ENCODE measurements around the gene RPL10A. TPM values are rescaled to one million over a fixed set of nuclear protein-coding genes. Genes with fewer than 3 reads are reported as not detected.

Gene RPL10A
- total and polyA plus RNA-seq, 3 donors from 2014 or later: 305 to 768 (median 538) TPM

DNA sequence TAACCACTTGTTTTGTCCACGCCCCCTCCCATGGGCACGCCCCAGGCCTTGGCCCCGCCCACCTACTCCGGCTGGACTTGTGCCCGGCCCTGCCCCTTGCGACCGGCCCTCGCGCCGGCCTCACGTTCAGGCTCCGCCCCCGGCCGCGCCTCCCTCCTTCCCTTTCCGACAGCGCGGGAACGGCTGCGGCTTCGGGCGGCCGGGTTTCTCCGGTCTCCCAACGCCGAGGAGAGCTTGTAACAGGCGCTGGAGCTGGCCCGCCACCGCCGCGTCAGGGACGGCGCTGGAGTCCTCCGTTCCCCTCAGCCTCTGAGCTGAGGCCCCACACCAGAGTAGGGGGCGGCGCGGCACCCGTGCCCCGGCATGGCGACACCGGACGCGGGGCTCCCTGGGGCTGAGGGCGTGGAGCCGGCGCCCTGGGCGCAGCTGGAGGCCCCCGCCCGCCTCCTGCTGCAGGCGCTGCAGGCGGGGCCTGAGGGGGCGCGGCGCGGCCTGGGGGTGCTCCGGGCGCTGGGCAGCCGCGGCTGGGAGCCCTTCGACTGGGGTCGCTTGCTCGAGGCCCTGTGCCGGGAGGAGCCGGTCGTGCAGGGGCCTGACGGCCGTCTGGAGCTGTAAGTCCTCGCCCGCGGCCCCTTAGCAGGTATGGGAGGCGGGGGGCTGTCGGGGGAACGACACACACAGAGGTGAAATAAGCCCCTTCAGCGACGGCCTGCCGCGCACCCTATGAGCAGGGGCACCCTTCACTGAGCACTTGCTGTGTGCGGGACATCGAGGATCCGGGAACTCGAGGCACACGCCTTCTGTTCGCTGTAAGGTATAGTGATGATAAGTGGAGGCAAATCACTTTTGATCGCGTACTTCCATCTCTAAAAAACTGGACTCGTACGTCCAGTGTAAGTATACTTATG is 15.8 kb upstream of the RPL10A start, which contains the start of gene FANCE:
Gene FANCE (plus strand): TSS at position 156 of the 908 bp plus-strand sequence. CDS start 208 bp downstream, at position 364.
- no peaks in the 10 kb centered on the region for H3K36me3 ChIP-seq (ENCODE audit: low read depth, missing control alignments)
- intact Hi-C loops (cut with DNase I; ENCODE audit: low total_unique reads): loop anchor here (5.0 kb wide), 1 partner anchor 95 kb away; no protein-coding TSS in a partner anchor

DNA sequence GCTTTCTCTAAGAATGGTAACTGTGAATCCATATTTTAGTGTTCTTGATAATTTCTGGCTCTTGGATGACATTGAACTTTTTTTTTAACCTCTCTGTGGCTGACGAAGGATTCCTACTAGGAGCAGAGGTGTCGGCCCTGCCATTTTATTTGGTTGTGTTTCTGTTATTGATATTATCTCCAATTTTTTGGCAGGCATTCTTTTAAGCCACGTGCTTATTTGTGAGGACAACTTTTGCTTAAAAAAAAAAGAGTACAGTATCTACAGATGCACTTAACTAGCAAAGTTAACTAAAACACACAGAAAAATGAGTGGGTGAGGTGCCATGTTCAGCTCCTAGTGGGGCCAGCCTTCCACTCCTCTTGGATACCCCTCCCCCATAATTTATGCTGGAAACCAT is 15.0 kb upstream of the RPL10A start:
- no peak for TF ChIP-seq POLR2A (IDR thresholded peaks at IDR 0.05)
- TF ChIP-seq, protein P1, sequence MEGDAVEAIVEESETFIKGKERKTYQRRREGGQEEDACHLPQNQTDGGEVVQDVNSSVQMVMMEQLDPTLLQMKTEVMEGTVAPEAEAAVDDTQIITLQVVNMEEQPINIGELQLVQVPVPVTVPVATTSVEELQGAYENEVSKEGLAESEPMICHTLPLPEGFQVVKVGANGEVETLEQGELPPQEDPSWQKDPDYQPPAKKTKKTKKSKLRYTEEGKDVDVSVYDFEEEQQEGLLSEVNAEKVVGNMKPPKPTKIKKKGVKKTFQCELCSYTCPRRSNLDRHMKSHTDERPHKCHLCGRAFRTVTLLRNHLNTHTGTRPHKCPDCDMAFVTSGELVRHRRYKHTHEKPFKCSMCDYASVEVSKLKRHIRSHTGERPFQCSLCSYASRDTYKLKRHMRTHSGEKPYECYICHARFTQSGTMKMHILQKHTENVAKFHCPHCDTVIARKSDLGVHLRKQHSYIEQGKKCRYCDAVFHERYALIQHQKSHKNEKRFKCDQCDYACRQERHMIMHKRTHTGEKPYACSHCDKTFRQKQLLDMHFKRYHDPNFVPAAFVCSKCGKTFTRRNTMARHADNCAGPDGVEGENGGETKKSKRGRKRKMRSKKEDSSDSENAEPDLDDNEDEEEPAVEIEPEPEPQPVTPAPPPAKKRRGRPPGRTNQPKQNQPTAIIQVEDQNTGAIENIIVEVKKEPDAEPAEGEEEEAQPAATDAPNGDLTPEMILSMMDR (IDR thresholded peaks at IDR 0.05): no peak
- intact Hi-C loops (cut with DNase I; ENCODE audit: low total_unique reads): loop anchor here (5.0 kb wide), 1 partner anchor 96 kb away; no protein-coding TSS in a partner anchor
- no peaks in the 10 kb centered on the region for H3K36me3 ChIP-seq (ENCODE audit: low read depth, missing control alignments)
- 8 to 11% methylated on average over 3 of the region's 3 CpGs for WGBS, 2 donors
- no peaks in the 10 kb centered on the region for H3K27me3 ChIP-seq
- H3K4me3 ChIP-seq: peak overlapping the region; percentile 61 to 67
- no peak for DNase-seq
- H3K4me1 ChIP-seq: peaks cover 14% of the 10 kb centered on the region
- H3K27ac ChIP-seq: no peak overlapping the region
- H3K9me3 ChIP-seq: no peaks in the 10 kb centered on the region

More for the DNA sequence above, 15.8 kb upstream of the RPL10A start, which contains the start of gene FANCE:
- WGBS, 2 donors: 1% methylated on average over 18 to 66 of the region's 87 CpGs
- Histone ChIP-seq H3K9me3 (no peaks in the 10 kb centered on the region), H3K4me1 (peaks cover 14% of the 10 kb centered on the region), H3K27me3 (no peaks in the 10 kb centered on the region), H3K27ac (peak within 1 kb of the TSS in 1 of 2 donors; percentile 74), H3K4me3 (peak within 1 kb of the TSS; percentile 61 to 67)
- peak; percentile 97 for DNase-seq
- no peak for TF ChIP-seq POLR2A (IDR thresholded peaks at IDR 0.05)
- TF ChIP-seq, protein P1 (IDR thresholded peaks at IDR 0.05): no peak

DNA sequence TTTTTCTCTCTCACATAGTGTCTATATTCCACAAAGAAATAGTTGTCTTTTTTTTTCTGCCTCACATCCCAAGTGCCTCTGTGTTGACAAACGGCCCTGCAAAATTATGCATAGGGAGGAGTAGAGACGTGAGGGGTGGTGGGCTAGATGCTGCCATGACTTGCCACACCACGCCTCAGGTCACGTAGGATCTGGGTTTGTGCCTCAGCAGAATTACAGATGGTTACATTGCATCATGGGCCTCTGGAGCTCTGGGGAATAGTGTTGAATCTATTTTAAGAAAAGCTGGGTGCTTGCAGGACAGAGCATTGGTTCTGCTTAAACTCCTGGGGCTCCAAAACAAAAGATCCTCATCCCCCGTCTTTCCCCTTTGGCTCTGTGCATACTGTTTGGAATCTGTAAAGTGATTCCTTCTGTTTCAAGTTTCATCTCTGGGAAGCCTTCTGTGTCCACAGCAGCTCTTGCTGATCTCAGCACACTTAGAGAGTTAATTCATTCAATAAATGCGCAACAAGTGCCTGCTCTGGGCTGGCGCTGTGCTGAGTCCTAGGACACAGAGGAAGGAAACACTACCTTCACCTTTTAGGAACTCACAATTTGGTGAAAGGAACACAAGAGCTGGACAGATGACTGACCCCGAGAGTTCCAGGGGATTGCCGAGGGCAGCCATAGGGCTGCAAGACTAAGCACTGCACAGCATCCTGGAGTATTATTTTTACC is 13.7 kb upstream of the RPL10A start:
- no peaks in the 10 kb centered on the region for H3K36me3 ChIP-seq (ENCODE audit: low read depth, missing control alignments)
- no peak overlapping the region for H3K27ac ChIP-seq
- DNase-seq: no peak
- TF ChIP-seq, protein P1 (IDR thresholded peaks at IDR 0.05): no peak
- no peak for TF ChIP-seq POLR2A (IDR thresholded peaks at IDR 0.05)
- no peaks in the 10 kb centered on the region for H3K9me3 ChIP-seq
- intact Hi-C loops (cut with DNase I; ENCODE audit: low total_unique reads): loop anchor here (5.0 kb wide), 1 partner anchor 97 kb away; no protein-coding TSS in a partner anchor
- WGBS, 2 donors: 91% methylated on average over 9 of the region's 9 CpGs
- H3K4me1 ChIP-seq: peaks cover 14% of the 10 kb centered on the region
- H3K27me3 ChIP-seq: no peaks in the 10 kb centered on the region
- no peak overlapping the region for H3K4me3 ChIP-seq

DNA sequence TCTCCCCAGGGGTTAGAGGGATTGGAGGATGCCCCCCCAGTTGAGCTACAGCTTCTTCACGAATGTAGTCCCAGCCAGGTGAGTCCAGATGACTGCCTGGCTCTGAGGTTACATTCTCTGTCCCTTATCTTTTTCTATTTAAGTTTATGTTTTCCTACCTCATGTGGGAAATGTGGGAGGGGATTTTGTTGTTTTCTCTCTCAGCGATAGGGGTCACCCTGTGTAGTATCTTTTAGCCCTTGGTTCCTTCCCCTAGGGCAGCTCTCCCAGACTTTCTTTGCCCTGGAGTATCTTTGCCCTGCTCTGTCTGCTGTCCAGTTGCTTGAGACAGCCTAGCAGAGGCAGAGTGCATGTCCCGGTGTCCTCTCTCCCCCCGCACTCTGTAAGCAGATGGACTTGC is 10.3 kb upstream of the RPL10A start:
- Histone ChIP-seq H3K9me3 (no peaks in the 10 kb centered on the region), H3K4me1 (peaks cover 8% of the 10 kb centered on the region), H3K36me3 (ENCODE audit: low read depth, missing control alignments) (no peaks in the 10 kb centered on the region), H3K27me3 (no peaks in the 10 kb centered on the region), H3K4me3 (no peak overlapping the region), H3K27ac (no peak overlapping the region)
- intact Hi-C loops (cut with DNase I; ENCODE audit: low total_unique reads): no loop called here
- no peak for DNase-seq
- TF ChIP-seq, protein P1 (IDR thresholded peaks at IDR 0.05): no peak
- TF ChIP-seq POLR2A (IDR thresholded peaks at IDR 0.05): no peak
- 90% methylated on average over 4 of the region's 4 CpGs for WGBS, 2 donors
